A549 treated with CpdA at 1 μM for 4 hours (cell line): Measurements from ENCODE around the gene MAP3K3. TPM values are rescaled to one million over a fixed set of nuclear protein-coding genes. Genes with fewer than 3 reads are reported as not detected.

Experiments used
- total RNA-seq: library from RNA; stranded (reverse); fragments of 200-300 nt; extraction: Qiagen RNA extraction; gene quantifications from 5 replicates; pipeline ENCODE4 v1.2.3, GENCODE V29; 2022; ENCODE audit warnings: low read depth

Gene MAP3K3
- total RNA-seq = 13.7 to 18.0 TPM (median 16.9 TPM) in 5 replicates

GRCh38 chr17:63621684-63622573 lies at the start of gene MAP3K3:
Gene MAP3K3 (plus strand): TSS chr17:63622417. CDS start chr17:63622760, 343 bp downstream.

GRCh38 chr17:63600569-63601438 lies 21.4 kb upstream of the MAP3K3 start, which contains the start of gene TACO1:
Gene TACO1 (plus strand): TSS chr17:63600895. CDS start chr17:63601084, 189 bp downstream.

GRCh38 chr17:63699638-63700527 lies 77.7 kb downstream of the MAP3K3 start, which contains the start of gene LIMD2:
Gene LIMD2 (minus strand): TSS chr17:63700125. CDS start chr17:63699298, 827 bp downstream.

GRCh38 chr17:63741408-63742173 lies 119.4 kb downstream of the MAP3K3 start, which contains the start of gene STRADA:
Gene STRADA (minus strand): TSS chr17:63741799. CDS start chr17:63728369, 13,430 bp downstream.

Other genes with a start within 250 kb of the MAP3K3 start
- 26.2 to 32.0 TPM (median 30.3 TPM) in 5 replicates for gene CYB561, start 176.1 kb upstream of the MAP3K3 start, total RNA-seq
- 0.36 to 0.72 TPM (median 0.55 TPM) in 5 replicates for gene ACE, start 145.4 kb upstream of the MAP3K3 start, total RNA-seq
- gene KCNH6, start 99.1 kb upstream of the MAP3K3 start, total RNA-seq = not detected in 5 replicates
- 45.4 to 64.5 TPM (median 61.0 TPM) in 5 replicates for gene DCAF7, start 71.9 kb upstream of the MAP3K3 start, total RNA-seq
- gene TACO1, start 21.5 kb upstream of the MAP3K3 start, total RNA-seq = 49.0 to 56.3 TPM (median 54.1 TPM) in 5 replicates
- 9.4 to 14.6 TPM (median 10.9 TPM) in 5 replicates for gene LIMD2, start 77.7 kb downstream of the MAP3K3 start, total RNA-seq
- gene STRADA, start 119.4 kb downstream of the MAP3K3 start, total RNA-seq = 25.8 to 28.1 TPM (median 25.9 TPM) in 5 replicates
- gene CCDC47, start 151.2 kb downstream of the MAP3K3 start, total RNA-seq = 95.5 to 152 TPM (median 102 TPM) in 5 replicates
- 83.1 to 119 TPM (median 85.6 TPM) in 5 replicates for gene DDX42, start 151.8 kb downstream of the MAP3K3 start, total RNA-seq
- gene PSMC5, start 205.0 kb downstream of the MAP3K3 start, total RNA-seq = 215 to 246 TPM (median 223 TPM) in 5 replicates
- gene FTSJ3, start 205.2 kb downstream of the MAP3K3 start, total RNA-seq = 59.7 to 74.3 TPM (median 61.0 TPM) in 5 replicates
- 53.0 to 66.3 TPM (median 61.3 TPM) in 5 replicates for gene SMARCD2, start 220.3 kb downstream of the MAP3K3 start, total RNA-seq